Endodermal cell (in vitro differentiated cells): ENCODE data around the gene ARHGEF2. TPM values are rescaled to one million over a fixed set of nuclear protein-coding genes. Genes with fewer than 3 reads are reported as not detected.

Source experiments
- DNase-seq: peaks from one replicate; pipeline ENCODE4 v3.0.0-alpha.2; 2017
- H3K27ac ChIP-seq: 2 replicates; pipeline ENCODE4 v1.5.1; 2013; ENCODE audit warnings: mild to moderate bottlenecking, low read depth, low read length, moderate library complexity
- H3K27me3 ChIP-seq: 2 replicates; pipeline ENCODE4 v1.6.1; 2013; ENCODE audit warnings: mild to moderate bottlenecking, low read length, moderate library complexity; ENCODE audit not compliant: insufficient read depth, control insufficient read depth, poor library complexity, severe bottlenecking
- H3K36me3 ChIP-seq: 2 replicates; pipeline ENCODE4 v1.7.0; 2013; ENCODE audit warnings: mild to moderate bottlenecking, low read length, moderate library complexity; ENCODE audit not compliant: control insufficient read depth, insufficient read depth
- H3K4me1 ChIP-seq: one replicate; pipeline ENCODE4 v1.7.0; 2013; ENCODE audit warnings: low read length; ENCODE audit not compliant: control insufficient read depth, insufficient read depth
- H3K4me3 ChIP-seq: 2 replicates; pipeline ENCODE4 v1.5.1; 2013; ENCODE audit warnings: mild to moderate bottlenecking, low read length, moderate library complexity
- H3K9ac ChIP-seq: 2 replicates; pipeline ENCODE4 v1.6.1; 2013; ENCODE audit warnings: mild to moderate bottlenecking, low read length, moderate library complexity; ENCODE audit not compliant: poor library complexity, severe bottlenecking; ENCODE audit errors: extremely low read depth
- H3K9me3 ChIP-seq: 2 replicates; pipeline ENCODE4 v1.6.1; 2013; ENCODE audit warnings: mild to moderate bottlenecking, low read length, moderate library complexity; ENCODE audit not compliant: control insufficient read depth
- H3K27ac Mint-ChIP-seq: 2 replicates; pipeline ENCODE4 v1.8.0; 2020; ENCODE audit warnings: mixed read lengths
- H3K27me3 Mint-ChIP-seq: 2 replicates; pipeline ENCODE4 v1.8.0; 2021; ENCODE audit warnings: mild to moderate bottlenecking, mixed read lengths; ENCODE audit not compliant: insufficient read depth
- H3K36me3 Mint-ChIP-seq: 2 replicates; pipeline ENCODE4 v1.8.0; 2020; ENCODE audit warnings: low read depth, mixed read lengths
- H3K4me1 Mint-ChIP-seq: 2 replicates; pipeline ENCODE4 v1.8.0; 2020; ENCODE audit warnings: mixed read lengths
- H3K4me3 Mint-ChIP-seq: 2 replicates; pipeline ENCODE4 v1.8.0; 2020; ENCODE audit warnings: mild to moderate bottlenecking, moderate library complexity, mixed read lengths
- H3K9me3 Mint-ChIP-seq: 2 replicates; pipeline ENCODE4 v1.8.0; 2020; ENCODE audit warnings: mild to moderate bottlenecking, mixed read lengths
- CTCF ChIP-seq: fragments of 200-600 bp; sonication (generic); conservative IDR thresholded peaks from 2 replicates; pipeline ENCODE4 v1.5.0; 2021; ENCODE audit warnings: antibody characterized with exemption, mild to moderate bottlenecking
- WGBS, 2 experiments: methylation state at CpG; one replicate each; pipeline versions ENCODE4 v1.1.5 to v1.1.7; 2013; ENCODE audit warnings: missing lambda C conversion rate in 2 of 2, mixed read lengths in 1 of 2; ENCODE audit not compliant: insufficient coverage in 1 of 2, insufficient read length in 1 of 2; 5-methylcytosine and 5-hydroxymethylcytosine counted together
- total RNA-seq, 2 donors: library from RNA; stranded (reverse); fragmentation: NEBNext Ultra II Directional in 1 of 2; extraction: Animal tissue kit (Norgen Biotek cat#: 25700) in 1 of 2; gene quantifications; 2 replicates in 1 of 2; 3 replicates in 1 of 2; pipeline ENCODE4 v1.2.1, GENCODE V29; 2021

ARHGEF2 gene
- total RNA-seq, 2 donors from 2014 or later = 134 to 147 TPM

DNA sequence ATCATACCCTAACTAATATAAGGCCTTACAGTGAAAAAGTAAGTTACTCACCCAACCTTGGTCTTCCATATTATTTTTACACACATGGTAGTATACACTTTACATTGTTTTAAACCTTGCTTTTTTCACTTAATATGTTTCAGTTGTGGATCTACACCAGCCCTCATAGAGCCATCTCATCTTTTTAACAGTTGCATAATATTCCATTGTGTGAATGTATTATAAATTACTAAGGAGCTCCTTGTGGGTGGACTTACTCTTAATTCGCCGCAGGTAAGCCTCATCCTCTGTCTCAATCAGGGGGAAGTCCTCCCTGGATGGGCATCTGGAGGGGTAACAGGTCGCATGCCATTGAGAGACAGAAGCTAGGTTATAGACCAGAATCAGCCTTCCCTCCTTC, 23.7 kb downstream of the ARHGEF2 start:
- no peak for TF ChIP-seq CTCF
- H3K27me3 Mint-ChIP-seq = no peaks in the 10 kb centered on the region
- Histone ChIP-seq H3K27me3 (no peaks in the 10 kb centered on the region), H3K9me3 (no peaks in the 10 kb centered on the region), H3K36me3 (peaks cover 94% of the 10 kb centered on the region), H3K9ac (no peak overlapping the region), H3K4me1 (no peaks in the 10 kb centered on the region), H3K27ac (no peak overlapping the region), H3K4me3 (no peak overlapping the region)
- no peaks in the 10 kb centered on the region for H3K4me1 Mint-ChIP-seq
- no peak overlapping the region for H3K27ac Mint-ChIP-seq
- no peak overlapping the region for H3K4me3 Mint-ChIP-seq
- peaks cover 77% of the 10 kb centered on the region for H3K36me3 Mint-ChIP-seq
- no peaks in the 10 kb centered on the region for H3K9me3 Mint-ChIP-seq
- DNase-seq = no peak
- 99 to 100% methylated on average over 1 to 3 of the region's 3 CpGs for WGBS, 2 experiments

DNA sequence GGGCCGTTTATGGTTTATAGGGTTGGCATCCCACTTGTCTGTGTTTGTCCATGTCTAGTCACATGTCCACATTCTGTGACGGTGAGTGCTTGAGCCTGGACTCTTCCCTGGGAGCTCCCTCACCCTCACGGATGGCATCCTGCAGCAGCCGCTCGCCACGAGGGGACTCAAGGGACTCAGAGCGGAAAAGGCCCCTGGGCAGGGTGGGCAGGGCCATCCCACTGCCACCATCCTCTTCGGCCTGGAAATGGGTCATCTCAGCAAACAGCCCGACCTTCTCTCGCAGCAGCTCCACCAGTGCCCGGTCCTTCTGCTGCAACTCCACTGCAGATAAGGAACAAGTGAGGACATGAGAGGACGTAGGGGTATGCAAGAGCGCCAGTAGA, 25.8 kb downstream of the ARHGEF2 start:
- no peak for TF ChIP-seq CTCF
- H3K4me1 Mint-ChIP-seq = no peaks in the 10 kb centered on the region
- H3K27ac Mint-ChIP-seq = no peak overlapping the region
- Histone ChIP-seq H3K9ac (no peak overlapping the region), H3K4me1 (no peaks in the 10 kb centered on the region), H3K27ac (no peak overlapping the region), H3K27me3 (no peaks in the 10 kb centered on the region), H3K36me3 (peaks cover 89% of the 10 kb centered on the region), H3K4me3 (no peak overlapping the region), H3K9me3 (no peaks in the 10 kb centered on the region)
- H3K27me3 Mint-ChIP-seq = no peaks in the 10 kb centered on the region
- no peak overlapping the region for H3K4me3 Mint-ChIP-seq
- H3K36me3 Mint-ChIP-seq = peaks cover 67% of the 10 kb centered on the region
- 94 to 96% methylated on average over 7 to 13 of the region's 13 CpGs for WGBS, 2 experiments
- DNase-seq = no peak
- H3K9me3 Mint-ChIP-seq = no peaks in the 10 kb centered on the region

- 93 to 100% methylated on average over 3 to 6 of the region's 6 CpGs for WGBS, 2 experiments
- peaks cover 3% of the 10 kb centered on the region for H3K4me1 Mint-ChIP-seq
- no peak for TF ChIP-seq CTCF
- Histone ChIP-seq H3K4me3 (no peak overlapping the region), H3K27me3 (no peaks in the 10 kb centered on the region), H3K9me3 (no peaks in the 10 kb centered on the region), H3K4me1 (no peaks in the 10 kb centered on the region), H3K9ac (no peak overlapping the region), H3K36me3 (peaks cover 89% of the 10 kb centered on the region), H3K27ac (no peak overlapping the region)
- peaks cover 64% of the 10 kb centered on the region for H3K36me3 Mint-ChIP-seq
- peak overlapping the region; percentile 13 for H3K27ac Mint-ChIP-seq
- H3K4me3 Mint-ChIP-seq = no peak overlapping the region
- no peaks in the 10 kb centered on the region for H3K9me3 Mint-ChIP-seq
- H3K27me3 Mint-ChIP-seq = no peaks in the 10 kb centered on the region
- DNase-seq = no peak
These were observed 26.4 kb downstream of the ARHGEF2 start for GRCh38 chr1:155951753-155952504.
